BLaER1 (cell line): ENCODE results near the gene LPP.

Source experiments
- H3K27ac ChIP-seq: shearing (Covaris generic); formaldehyde crosslinking; 2 replicates; pipeline ENCODE4 v1.8.1; 2022
- H3K27me3 ChIP-seq: shearing (Covaris generic); formaldehyde crosslinking; 2 replicates; pipeline ENCODE4 v1.8.1; 2022
- H3K36me3 ChIP-seq: shearing (Covaris generic); formaldehyde crosslinking; 2 replicates; pipeline ENCODE4 v1.8.1; 2022
- H3K4me1 ChIP-seq: shearing (Covaris generic); formaldehyde crosslinking; 2 replicates; pipeline ENCODE4 v1.8.1; 2022
- H3K4me2 ChIP-seq: shearing (Covaris generic); formaldehyde crosslinking; 2 replicates; pipeline ENCODE4 v1.8.1; 2022
- H3K4me3 ChIP-seq: shearing (Covaris generic); formaldehyde crosslinking; 2 replicates; pipeline ENCODE4 v1.8.1; 2022
- H3K9ac ChIP-seq: shearing (Covaris generic); formaldehyde crosslinking; 2 replicates; pipeline ENCODE4 v1.8.1; 2022
- H3K9me3 ChIP-seq: shearing (Covaris generic); formaldehyde crosslinking; 2 replicates; pipeline ENCODE4 v1.8.1; 2022
- H4K20me1 ChIP-seq: shearing (Covaris generic); formaldehyde crosslinking; 2 replicates; pipeline ENCODE4 v1.8.1; 2022
- Cebpa-rat ChIP-seq: shearing (Covaris generic); IDR thresholded peaks from 2 replicates; pipeline ENCODE4 v1.8.1; 2022

The LPP gene

DNA sequence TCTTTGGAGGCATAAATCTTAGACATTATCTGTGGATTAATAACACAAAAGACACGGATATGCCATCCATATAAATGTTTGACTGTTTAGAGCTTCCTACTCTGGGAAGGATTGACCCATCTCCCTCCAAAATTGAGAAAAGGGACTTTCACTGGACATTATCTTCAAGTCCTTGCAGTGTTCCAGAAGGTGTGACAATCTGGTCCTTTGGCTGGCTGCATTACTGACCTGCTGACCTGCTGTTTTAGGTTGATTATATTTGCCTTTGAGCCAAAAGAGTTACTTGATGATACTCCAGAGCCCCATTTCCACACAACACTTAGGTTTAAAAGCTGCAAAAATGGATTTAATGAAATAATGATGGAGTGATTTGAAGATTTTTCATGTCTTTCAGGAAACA is 504.6 kb downstream of the LPP start:
- Histone ChIP-seq H3K36me3 (no peaks in the 10 kb centered on the region), H3K9me3 (no peaks in the 10 kb centered on the region), H3K4me2 (no peak overlapping the region), H3K4me3 (no peak overlapping the region), H3K27ac (no peak overlapping the region), H3K27me3 (no peaks in the 10 kb centered on the region), H3K4me1 (no peaks in the 10 kb centered on the region), H4K20me1 (peaks cover 3% of the 10 kb centered on the region; the same call in 1 of the 2 replicates), H3K9ac (no peak overlapping the region)
- no peak for TF ChIP-seq Cebpa-rat

DNA sequence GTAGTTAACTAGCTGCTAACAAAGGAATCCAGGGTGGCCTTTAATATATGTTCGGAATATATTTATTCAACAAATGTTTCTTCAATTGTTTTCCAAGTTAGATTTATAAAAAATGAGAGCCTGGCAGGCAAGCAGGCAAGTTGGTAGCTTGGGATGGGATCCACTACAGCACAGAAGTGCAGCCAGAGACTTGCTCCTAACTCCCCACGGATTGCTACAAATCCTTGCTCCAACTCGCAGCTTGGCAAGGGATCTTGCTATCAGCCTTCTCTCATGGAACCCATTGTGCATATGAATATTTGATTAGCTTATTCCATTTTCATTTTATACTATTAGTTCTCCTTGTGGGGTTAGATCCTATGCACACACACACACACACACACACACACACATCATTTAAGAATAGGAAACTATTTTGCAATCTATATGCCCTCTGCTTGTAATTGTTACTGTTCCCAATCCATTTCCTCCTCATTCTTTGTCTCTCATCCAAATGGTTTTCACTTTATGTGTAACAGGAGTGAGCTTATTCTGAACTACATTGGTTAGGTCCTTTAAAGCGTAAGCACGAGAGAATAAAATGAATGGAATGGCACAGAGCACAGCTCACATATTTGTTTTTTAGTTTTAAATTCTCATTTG is 505.6 kb downstream of the LPP start:
- TF ChIP-seq Cebpa-rat: no peak
- H3K27me3 ChIP-seq: no peaks in the 10 kb centered on the region

DNA sequence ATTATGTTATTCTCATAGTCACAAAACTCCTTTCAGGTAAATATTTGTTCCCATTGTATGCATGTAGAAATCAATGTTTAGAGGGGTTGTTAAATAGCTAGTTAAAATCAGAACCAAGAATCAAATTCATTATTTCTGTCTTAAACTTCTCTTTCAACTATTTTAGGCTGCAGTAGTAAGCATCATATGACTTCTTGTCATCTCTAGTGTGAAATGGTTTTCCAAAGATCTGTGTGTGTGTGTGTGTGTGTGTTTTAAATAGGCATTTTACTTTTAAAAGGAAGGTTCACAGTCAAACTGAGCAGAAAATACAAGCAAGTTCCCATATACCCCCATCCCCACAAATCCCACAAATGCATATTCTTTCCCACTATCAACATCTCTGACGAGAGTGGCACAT is 506.5 kb downstream of the LPP start:
- peaks cover 6% of the 10 kb centered on the region; the same call in 1 of the 2 replicates for H4K20me1 ChIP-seq
- TF ChIP-seq Cebpa-rat: no peak
- no peak overlapping the region for H3K27ac ChIP-seq
- H3K4me3 ChIP-seq: no peak overlapping the region
- H3K9me3 ChIP-seq: no peaks in the 10 kb centered on the region
- no peak overlapping the region for H3K4me2 ChIP-seq
- H3K4me1 ChIP-seq: no peaks in the 10 kb centered on the region
- H3K36me3 ChIP-seq: no peaks in the 10 kb centered on the region
- no peaks in the 10 kb centered on the region for H3K27me3 ChIP-seq
- H3K9ac ChIP-seq: no peak overlapping the region

More for the DNA sequence above, 505.6 kb downstream of the LPP start:
- Histone ChIP-seq H3K4me3 (no peak overlapping the region), H3K36me3 (no peaks in the 10 kb centered on the region), H4K20me1 (peaks cover 6% of the 10 kb centered on the region; the same call in 1 of the 2 replicates), H3K9ac (no peak overlapping the region), H3K4me1 (no peaks in the 10 kb centered on the region), H3K27ac (no peak overlapping the region), H3K9me3 (no peaks in the 10 kb centered on the region), H3K4me2 (no peak overlapping the region)

DNA sequence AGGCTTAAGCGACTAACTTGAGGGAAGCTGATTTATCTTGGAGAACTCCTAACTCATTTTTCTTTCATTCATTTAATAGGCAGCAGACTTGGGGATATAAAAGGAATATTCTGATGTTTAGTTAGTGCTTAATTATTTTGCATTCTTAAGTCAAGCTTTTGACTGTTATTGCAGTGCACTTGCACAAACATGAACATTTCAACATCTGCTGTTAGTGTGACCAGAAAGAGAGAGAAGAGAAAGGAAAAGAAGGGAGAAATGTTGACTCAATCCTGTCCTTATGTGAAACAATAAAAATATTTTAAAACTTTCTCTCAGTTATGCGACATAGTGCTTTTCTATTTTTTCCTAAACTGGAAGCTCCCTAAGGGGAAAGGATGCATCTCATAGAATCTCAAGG is 507.8 kb downstream of the LPP start:
- H3K36me3 ChIP-seq: no peaks in the 10 kb centered on the region
- TF ChIP-seq Cebpa-rat: no peak
- no peaks in the 10 kb centered on the region for H3K9me3 ChIP-seq
- peaks cover 6% of the 10 kb centered on the region; the same call in 1 of the 2 replicates for H4K20me1 ChIP-seq
- no peak overlapping the region for H3K27ac ChIP-seq
- H3K9ac ChIP-seq: no peak overlapping the region
- H3K4me2 ChIP-seq: no peak overlapping the region
- no peaks in the 10 kb centered on the region for H3K4me1 ChIP-seq
- no peak overlapping the region for H3K4me3 ChIP-seq
- no peaks in the 10 kb centered on the region for H3K27me3 ChIP-seq

DNA sequence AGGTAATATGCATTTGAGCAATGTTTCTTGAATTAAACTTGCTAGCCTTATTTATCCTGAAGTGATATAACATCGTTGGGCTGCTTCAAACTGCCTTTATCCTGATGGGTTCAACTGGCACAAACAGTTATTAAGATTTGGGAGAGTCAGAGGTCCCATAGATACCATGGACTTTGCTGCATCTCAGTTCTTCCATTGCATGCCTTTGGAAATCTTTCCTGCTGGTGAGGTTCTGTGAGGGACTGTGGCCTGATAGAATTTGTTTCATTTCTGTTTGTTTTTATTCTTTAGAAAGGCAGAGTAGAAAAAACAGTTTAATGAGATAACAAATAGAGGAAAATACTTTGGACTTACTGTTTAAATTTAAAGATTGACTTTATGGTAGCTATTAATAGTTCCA is 508.3 kb downstream of the LPP start:
- no peaks in the 10 kb centered on the region for H3K36me3 ChIP-seq
- no peak overlapping the region for H3K9ac ChIP-seq
- peaks cover 6% of the 10 kb centered on the region; the same call in 1 of the 2 replicates for H4K20me1 ChIP-seq
- no peak for TF ChIP-seq Cebpa-rat
- no peak overlapping the region for H3K4me2 ChIP-seq
- no peaks in the 10 kb centered on the region for H3K27me3 ChIP-seq
- H3K4me3 ChIP-seq: no peak overlapping the region
- no peaks in the 10 kb centered on the region for H3K4me1 ChIP-seq
- H3K27ac ChIP-seq: no peak overlapping the region
- no peaks in the 10 kb centered on the region for H3K9me3 ChIP-seq

DNA sequence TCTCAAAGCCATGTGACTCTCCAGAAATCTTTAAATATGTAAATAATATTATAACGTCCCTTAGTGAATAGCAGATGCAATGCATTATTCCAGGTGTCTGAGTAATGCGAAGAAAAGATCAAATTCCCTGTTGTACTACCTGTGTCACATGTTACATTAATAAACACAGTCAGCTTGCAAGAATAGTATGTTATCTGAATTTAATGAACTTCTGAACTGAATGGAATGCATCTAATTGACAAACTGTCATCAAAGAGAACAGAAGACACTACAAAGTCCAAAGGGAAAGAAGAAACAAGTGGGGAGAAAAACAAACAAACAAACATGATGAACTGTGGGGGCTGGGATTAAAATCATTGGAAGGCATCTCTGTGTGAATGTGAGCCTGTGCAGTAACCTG is 508.8 kb downstream of the LPP start:
- Histone ChIP-seq H3K4me2 (no peak overlapping the region), H3K4me1 (no peaks in the 10 kb centered on the region), H3K27me3 (no peaks in the 10 kb centered on the region), H3K4me3 (no peak overlapping the region), H3K27ac (no peak overlapping the region), H4K20me1 (peaks cover 6% of the 10 kb centered on the region; the same call in 1 of the 2 replicates), H3K36me3 (no peaks in the 10 kb centered on the region), H3K9me3 (no peaks in the 10 kb centered on the region), H3K9ac (no peak overlapping the region)
- no peak for TF ChIP-seq Cebpa-rat

DNA sequence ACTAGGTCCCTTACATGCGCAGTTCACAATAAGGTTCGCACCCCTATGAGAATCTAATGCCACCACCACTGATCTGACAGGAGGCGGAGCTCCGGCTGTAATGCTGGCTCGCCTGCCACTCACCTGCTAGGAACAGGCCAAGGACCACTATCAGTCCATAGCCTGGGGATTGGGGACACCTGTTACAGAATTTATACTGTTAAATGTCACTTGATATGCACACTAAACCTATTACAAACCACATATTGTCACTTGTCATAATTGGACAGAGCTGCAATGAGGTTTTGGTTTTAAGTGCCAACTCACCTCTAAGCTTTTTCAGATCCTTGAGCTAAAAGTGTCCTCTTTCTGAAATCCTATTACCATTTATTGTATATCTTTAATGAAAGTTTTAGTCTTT is 509.9 kb downstream of the LPP start:
- Histone ChIP-seq H3K27me3 (no peaks in the 10 kb centered on the region), H3K4me2 (no peak overlapping the region), H3K9me3 (no peaks in the 10 kb centered on the region), H3K36me3 (no peaks in the 10 kb centered on the region), H3K4me3 (no peak overlapping the region), H4K20me1 (peaks cover 6% of the 10 kb centered on the region; the same call in 1 of the 2 replicates), H3K9ac (no peak overlapping the region), H3K27ac (no peak overlapping the region), H3K4me1 (no peaks in the 10 kb centered on the region)
- TF ChIP-seq Cebpa-rat: no peak

DNA sequence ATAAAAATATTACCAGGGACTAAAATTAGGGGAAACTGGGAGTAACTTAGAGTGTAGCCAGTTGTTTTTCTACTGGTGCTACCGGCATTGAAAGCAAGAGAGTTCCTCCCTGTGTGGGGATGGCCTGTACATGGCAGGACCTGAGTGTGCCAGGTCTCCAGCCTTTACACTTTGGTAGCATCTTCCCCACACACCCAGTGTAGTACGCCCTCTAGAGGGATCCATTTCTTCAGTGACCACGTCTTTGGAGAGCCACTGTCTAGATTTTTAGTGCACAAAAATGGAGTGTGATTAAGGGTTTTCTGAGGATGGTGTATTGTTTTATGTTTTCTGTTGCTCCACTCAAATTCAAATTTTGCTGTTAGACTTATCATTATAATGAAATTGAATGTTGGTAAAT is 510.8 kb downstream of the LPP start:
- Histone ChIP-seq H3K4me3 (no peak overlapping the region), H3K4me1 (no peaks in the 10 kb centered on the region), H3K27me3 (no peaks in the 10 kb centered on the region), H3K9me3 (no peaks in the 10 kb centered on the region), H3K36me3 (no peaks in the 10 kb centered on the region), H4K20me1 (peaks cover 6% of the 10 kb centered on the region; the same call in 1 of the 2 replicates), H3K9ac (no peak overlapping the region), H3K4me2 (no peak overlapping the region), H3K27ac (no peak overlapping the region)
- no peak for TF ChIP-seq Cebpa-rat

DNA sequence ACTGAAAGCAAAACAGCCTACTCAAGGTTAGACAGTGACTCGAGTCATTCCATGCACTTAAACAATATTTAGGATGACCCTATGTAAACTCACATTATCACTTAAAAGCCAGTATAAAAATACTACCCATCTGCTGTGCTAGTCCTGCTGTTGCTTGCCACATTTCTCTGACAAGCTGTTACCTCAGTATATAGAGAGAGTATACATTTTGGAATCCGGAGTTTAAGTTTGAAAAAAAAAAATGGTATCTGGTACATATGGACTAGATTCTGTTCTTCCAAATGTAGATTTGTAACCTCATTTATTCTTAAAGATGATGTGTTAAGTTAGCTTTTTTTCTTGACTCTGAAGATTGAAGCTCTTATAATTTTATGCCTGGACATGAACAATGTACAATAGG is 514.0 kb downstream of the LPP start:
- Histone ChIP-seq H3K27ac (no peak overlapping the region), H3K36me3 (no peaks in the 10 kb centered on the region), H3K9me3 (no peaks in the 10 kb centered on the region), H3K4me2 (no peak overlapping the region), H3K27me3 (no peaks in the 10 kb centered on the region), H4K20me1 (peaks cover 6% of the 10 kb centered on the region; the same call in 1 of the 2 replicates), H3K4me3 (no peak overlapping the region), H3K9ac (no peak overlapping the region), H3K4me1 (0 out of 2 replicates have a peak, but pooled peaks cover 4% of the 10 kb centered on the region)
- no peak for TF ChIP-seq Cebpa-rat

DNA sequence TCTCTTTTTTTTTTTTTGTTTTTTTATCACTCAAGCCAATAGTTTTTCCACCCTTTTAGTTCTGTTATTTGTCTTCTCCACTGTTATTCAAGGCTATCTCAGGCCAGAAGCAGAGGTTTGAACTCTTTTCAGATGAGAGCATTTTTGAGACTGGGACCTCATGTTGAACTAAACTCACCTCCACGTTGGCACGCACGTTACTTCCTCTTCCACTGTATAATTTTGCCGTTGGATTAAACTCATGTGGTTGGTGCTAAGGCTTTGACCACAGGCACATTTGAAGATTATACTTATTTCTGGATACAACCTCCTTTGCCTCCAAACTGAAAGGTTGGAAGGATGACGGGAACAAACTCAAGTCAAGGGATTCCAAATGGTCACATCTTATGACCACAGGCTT is 516.5 kb downstream of the LPP start:
- Histone ChIP-seq H3K9ac (no peak overlapping the region), H3K9me3 (no peaks in the 10 kb centered on the region), H3K4me2 (no peak overlapping the region), H3K27ac (no peak overlapping the region), H3K27me3 (no peaks in the 10 kb centered on the region), H3K36me3 (no peaks in the 10 kb centered on the region), H3K4me1 (0 out of 2 replicates have a peak, but pooled peaks cover 4% of the 10 kb centered on the region), H4K20me1 (no peaks in the 10 kb centered on the region), H3K4me3 (no peak overlapping the region)
- no peak for TF ChIP-seq Cebpa-rat
